Thoracic aorta endothelial cell (primary cell): ENCODE results near the gene OR2K2. TPM values are rescaled to one million over a fixed set of nuclear protein-coding genes. Genes with fewer than 3 reads are reported as not detected.

Source experiments
- total RNA-seq: library from RNA; depleted of rRNA; stranded (reverse); fragments of >200 nt; gene quantifications from 2 replicates; pipeline ENCODE4 v1.2.3, GENCODE V29; 2012

OR2K2 gene, protein sequence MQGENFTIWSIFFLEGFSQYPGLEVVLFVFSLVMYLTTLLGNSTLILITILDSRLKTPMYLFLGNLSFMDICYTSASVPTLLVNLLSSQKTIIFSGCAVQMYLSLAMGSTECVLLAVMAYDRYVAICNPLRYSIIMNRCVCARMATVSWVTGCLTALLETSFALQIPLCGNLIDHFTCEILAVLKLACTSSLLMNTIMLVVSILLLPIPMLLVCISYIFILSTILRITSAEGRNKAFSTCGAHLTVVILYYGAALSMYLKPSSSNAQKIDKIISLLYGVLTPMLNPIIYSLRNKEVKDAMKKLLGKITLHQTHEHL
- not detected in 2 replicates for total RNA-seq

DNA sequence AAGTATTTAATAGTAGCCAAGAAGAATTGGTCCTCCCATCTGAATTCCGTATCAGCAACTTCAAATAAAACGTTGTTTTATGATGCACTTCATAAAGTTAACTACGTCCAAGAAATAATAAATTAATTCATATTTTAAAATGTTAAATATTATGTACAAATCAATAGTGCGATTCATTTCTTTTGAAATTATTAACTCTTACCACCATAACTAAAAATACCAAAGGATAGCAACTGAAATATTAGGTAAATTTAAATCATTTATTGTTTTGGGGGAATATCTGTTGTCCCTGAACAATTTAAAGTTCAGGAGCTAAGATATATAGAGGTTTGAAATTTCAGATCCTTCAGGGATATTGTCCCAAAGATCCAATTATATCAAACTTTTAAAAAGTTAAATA is at the start of gene OR2K2:
Gene OR2K2 (minus strand): TSS at position 101 of the 400 bp plus-strand sequence. CDS start 1,791 bp downstream, outside the sequence.

Other genes with a start within 250 kb of the OR2K2 start
- gene ECPAS, start 154.2 kb upstream of the OR2K2 start, total RNA-seq: 124 and 125 TPM in 2 replicates
- 1.9 and 2.9 TPM in 2 replicates for gene ZNF483, start 195.0 kb upstream of the OR2K2 start, total RNA-seq